Measurements from ENCODE around the gene SORCS1. TPM values are rescaled to one million over a fixed set of nuclear protein-coding genes. Genes with fewer than 3 reads are reported as not detected.

SORCS1 gene
- total RNA-seq, 1 experiment from 2014 or later = 1.7 TPM

- Mint-ChIP-seq H3K4me1 (peaks cover 14 to 28% of the 10 kb centered on the region in 2 experiments), H3K9me3 (peaks cover 0 to 4% of the 10 kb centered on the region in 2 experiments; a peak in 1 of 5 replicates)
- WGBS (ENCODE audit: extremely low coverage, insufficient read length, low lambda C conversion rate) = no CpG with 5 or more reads among the region's 9 CpGs
Observed at GRCh38 chr10:106955133-106955532, 209.4 kb downstream of the SORCS1 start.

More at GRCh38 chr10:106955133-106955532, 209.4 kb downstream of the SORCS1 start:
- Histone ChIP-seq H3T11ph (ENCODE audit: low read length) (no peak overlapping the region), H3K56ac (ENCODE audit: insufficient read length, low read depth, low read length) (no peak overlapping the region), H3K14ac (ENCODE audit: insufficient read depth, low read length) (no peak overlapping the region), H4K8ac (replicated peaks; ENCODE audit: insufficient read length, low read depth, low read length) (no peak overlapping the region), H2BK120ac (ENCODE audit: low read depth, low read length, poor library complexity, severe bottlenecking) (no peak overlapping the region), H3K79me2 (ENCODE audit: insufficient read depth, low read length) (no peaks in the 10 kb centered on the region), H3K23ac (ENCODE audit: insufficient read length, low read depth, low read length) (no peak overlapping the region), H3K23me2 (ENCODE audit: insufficient read length, low read depth, low read length, poor library complexity, severe bottlenecking) (no peaks in the 10 kb centered on the region), H3K4ac (ENCODE audit: low read depth, low read length) (no peak overlapping the region), H3K4me2 (ENCODE audit: insufficient read depth, insufficient read length, low read length) (no peak overlapping the region), H3K27me3 (ENCODE audit: insufficient read depth, low read length) (no peaks in the 10 kb centered on the region), H3K9me3 (ENCODE audit: control insufficient read depth, low read depth, low read length) (no peaks in the 10 kb centered on the region), H3K18ac (ENCODE audit: insufficient read length, low read depth, low read length) (no peak overlapping the region), H2BK5ac (ENCODE audit: insufficient read length, low read length) (no peak overlapping the region), H2BK12ac (ENCODE audit: insufficient read length, low read depth, low read length) (no peak overlapping the region), H2BK15ac (ENCODE audit: low read depth, low read length) (no peak overlapping the region), H3K27ac (ENCODE audit: insufficient read length, low read depth, low read length) (no peak overlapping the region), H3K4me1 (ENCODE audit: insufficient read depth, low read length) (no peaks in the 10 kb centered on the region), H2AFZ (ENCODE audit: low read length) (no peak overlapping the region), H4K91ac (ENCODE audit: insufficient read length, low read depth, low read length) (no peak overlapping the region), H2BK20ac (ENCODE audit: low read depth, low read length, poor library complexity, severe bottlenecking) (no peak overlapping the region), H4K20me1 (ENCODE audit: control insufficient read depth, insufficient read depth, insufficient read length) (no peaks in the 10 kb centered on the region), H4K5ac (ENCODE audit: insufficient read length, low read depth, low read length) (peak overlapping the region; percentile 75), H2AK5ac (ENCODE audit: insufficient read length, low read length) (no peak overlapping the region), H3K79me1 (ENCODE audit: insufficient read depth, low read depth, low read length, poor library complexity, severe bottlenecking) (no peaks in the 10 kb centered on the region), H3K9ac (ENCODE audit: extremely low read depth, insufficient read length, low read length) (no peak overlapping the region)
- peaks cover 0 to 3% (median 2%) of the 10 kb centered on the region in 3 experiments; a peak in 2 of 7 replicates for H3K36me3 Mint-ChIP-seq (ENCODE audit: insufficient read depth in 1 of 3, low read depth in 3 of 3)
- TF ChIP-seq CTCF (conservative IDR thresholded peaks at IDR 0.05) = no peak
- DNase-seq = no peak
- no peak overlapping the region for H3K4me3 Mint-ChIP-seq
- peak overlapping the region in 1 of 3 experiments; percentile 74; a peak in 1 of 7 replicates for H3K27ac Mint-ChIP-seq
- H3K27me3 Mint-ChIP-seq (ENCODE audit: low read depth) = no peaks in the 10 kb centered on the region; the same call in 1 of the 2 replicates

Measured in H9 (cell line).